Activated T-helper 2 cell treated with anti-CD3 and anti-CD28 coated beads, Interferon-gamma antibody, Interleukin-2, Interleukin-4, amounts not matched to agents 10 μg/mL and 5 μg/mL and 100 μg/mL, durations not matched to agents 14 hours and 24 hours and 36 hours (primary cell): ENCODE measurements around the gene SBF1. TPM values are rescaled to one million over a fixed set of nuclear protein-coding genes. Genes with fewer than 3 reads are reported as not detected.

ENCODE experiments used
- DNase-seq: peaks from one replicate; pipeline ENCODE4 v3.0.0; 2021; ENCODE audit warnings: low spot score
- H3K27ac Mint-ChIP-seq: one replicate; pipeline ENCODE4 v1.8.0; 2021; ENCODE audit warnings: mixed read lengths
- H3K27me3 Mint-ChIP-seq: one replicate; pipeline ENCODE4 v1.8.0; 2021; ENCODE audit warnings: low read depth, mixed read lengths
- H3K36me3 Mint-ChIP-seq: one replicate; pipeline ENCODE4 v1.8.0; 2021; ENCODE audit warnings: low read depth, mixed read lengths
- H3K4me1 Mint-ChIP-seq: one replicate; pipeline ENCODE4 v1.8.0; 2021; ENCODE audit warnings: low read depth, mixed read lengths
- H3K4me3 Mint-ChIP-seq: one replicate; pipeline ENCODE4 v1.8.0; 2021; ENCODE audit warnings: low read depth, mild to moderate bottlenecking, moderate library complexity, mixed read lengths
- H3K9me3 Mint-ChIP-seq: one replicate; pipeline ENCODE4 v1.8.0; 2021; ENCODE audit warnings: mixed read lengths
- intact Hi-C: fragments of 100-400 bp; cut with micrococcal nuclease; formaldehyde crosslinking; loops from one replicate; pipeline ENCODE4 v1.15.1; 2023
- total RNA-seq: library from RNA; stranded (reverse); gene quantifications from 2 replicates; pipeline ENCODE4 v1.2.3, GENCODE V29; 2022

SBF1 gene
- total RNA-seq, 1 donor from 2014 or later, result 106 TPM

DNA sequence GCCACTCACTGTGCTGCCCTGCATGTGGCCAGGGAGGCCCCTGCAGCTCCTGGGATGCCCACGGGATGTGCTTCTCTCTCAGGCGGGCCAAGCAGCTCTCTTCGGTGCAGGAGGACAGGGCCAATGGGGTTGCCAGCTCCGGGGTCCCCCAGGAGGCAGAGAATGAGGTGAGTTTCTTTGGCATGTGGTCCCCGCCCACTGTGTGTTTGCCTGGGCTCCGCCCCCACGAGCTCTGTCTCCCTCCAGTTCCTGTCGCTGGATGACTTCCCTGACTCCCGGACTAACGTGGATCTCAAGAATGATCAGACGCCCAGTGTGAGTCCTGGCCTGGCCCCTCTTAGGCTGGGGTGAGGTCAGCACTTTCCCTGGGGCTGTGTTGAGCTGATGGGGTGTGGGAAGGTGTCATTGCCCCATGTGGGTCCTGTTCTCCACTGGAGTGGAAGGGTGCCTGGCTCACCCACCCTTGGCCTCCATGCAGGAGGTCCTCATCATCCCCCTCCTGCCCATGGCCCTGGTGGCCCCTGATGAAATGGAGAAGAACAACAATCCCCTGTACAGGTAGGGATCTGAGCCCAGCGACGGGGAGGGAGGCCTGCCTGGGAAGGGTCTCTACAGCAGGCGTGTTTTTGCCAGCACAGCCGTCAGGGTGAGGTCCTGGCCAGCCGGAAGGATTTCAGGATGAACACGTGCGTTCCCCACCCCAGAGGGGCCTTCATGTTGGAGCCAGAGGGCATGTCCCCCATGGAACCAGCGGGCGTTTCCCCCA lies 42.8 kb upstream of the SBF1 start:
- Mint-ChIP-seq H3K36me3 (peaks cover 53% of the 10 kb centered on the region), H3K9me3 (no peaks in the 10 kb centered on the region), H3K27ac (no peak overlapping the region), H3K4me3 (no peak overlapping the region), H3K27me3 (no peaks in the 10 kb centered on the region), H3K4me1 (peaks cover 5% of the 10 kb centered on the region)
- no peak for DNase-seq
- intact Hi-C loops, result no loop called here

DNA sequence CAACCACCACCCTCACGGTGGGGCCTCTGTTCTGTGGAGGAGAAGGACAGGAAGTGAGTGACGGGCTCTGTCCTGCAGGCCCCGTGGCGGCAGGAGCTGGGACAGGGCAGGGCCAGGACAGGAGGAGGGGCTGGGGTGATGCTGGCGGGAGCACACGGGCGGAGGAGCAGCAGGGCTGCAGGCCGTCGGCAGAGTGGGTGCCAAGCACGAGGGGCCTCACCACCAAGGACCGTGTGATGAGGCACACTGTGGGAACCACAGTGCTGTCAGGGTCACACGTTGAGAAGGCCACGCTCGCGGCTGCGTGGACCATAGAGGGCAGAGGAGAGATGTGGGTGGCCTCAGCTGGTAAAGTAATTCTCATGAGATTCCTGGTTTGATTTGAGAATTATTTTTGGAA lies 42.1 kb upstream of the SBF1 start:
- intact Hi-C loops, result no loop called here
- H3K4me3 Mint-ChIP-seq, result no peak overlapping the region

DNA sequence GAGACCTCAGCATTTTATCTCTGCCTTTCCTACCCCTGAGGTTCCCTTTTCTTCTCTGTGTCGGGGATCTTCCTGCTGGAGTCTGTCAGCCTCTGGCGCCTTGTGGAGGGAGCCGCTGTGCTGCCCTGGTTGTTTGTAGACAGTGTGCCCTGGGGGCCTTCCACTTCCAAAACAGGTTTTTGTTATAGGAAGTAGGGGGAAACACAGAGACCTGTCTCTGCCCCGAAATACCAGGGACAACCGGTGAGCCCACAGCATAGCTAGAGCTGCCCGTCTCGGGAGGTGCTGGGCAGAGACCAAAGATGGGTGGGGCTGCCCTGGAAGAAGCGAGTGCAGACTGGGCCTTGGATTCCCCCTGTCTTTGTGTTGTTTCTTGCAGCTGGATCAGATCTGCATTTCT lies 41.2 kb upstream of the SBF1 start:
- no peaks in the 10 kb centered on the region for H3K27me3 Mint-ChIP-seq
- peaks cover 11% of the 10 kb centered on the region for H3K4me1 Mint-ChIP-seq
- intact Hi-C loops, result no loop called here
- H3K27ac Mint-ChIP-seq, result no peak overlapping the region
- no peaks in the 10 kb centered on the region for H3K9me3 Mint-ChIP-seq
- H3K4me3 Mint-ChIP-seq, result no peak overlapping the region
- peaks cover 57% of the 10 kb centered on the region for H3K36me3 Mint-ChIP-seq
- DNase-seq, result no peak

More for the DNA sequence above, 42.1 kb upstream of the SBF1 start:
- peaks cover 11% of the 10 kb centered on the region for H3K4me1 Mint-ChIP-seq
- H3K36me3 Mint-ChIP-seq, result peaks cover 59% of the 10 kb centered on the region
- H3K27me3 Mint-ChIP-seq, result no peaks in the 10 kb centered on the region
- H3K9me3 Mint-ChIP-seq, result no peaks in the 10 kb centered on the region
- no peak for DNase-seq
- no peak overlapping the region for H3K27ac Mint-ChIP-seq

DNA sequence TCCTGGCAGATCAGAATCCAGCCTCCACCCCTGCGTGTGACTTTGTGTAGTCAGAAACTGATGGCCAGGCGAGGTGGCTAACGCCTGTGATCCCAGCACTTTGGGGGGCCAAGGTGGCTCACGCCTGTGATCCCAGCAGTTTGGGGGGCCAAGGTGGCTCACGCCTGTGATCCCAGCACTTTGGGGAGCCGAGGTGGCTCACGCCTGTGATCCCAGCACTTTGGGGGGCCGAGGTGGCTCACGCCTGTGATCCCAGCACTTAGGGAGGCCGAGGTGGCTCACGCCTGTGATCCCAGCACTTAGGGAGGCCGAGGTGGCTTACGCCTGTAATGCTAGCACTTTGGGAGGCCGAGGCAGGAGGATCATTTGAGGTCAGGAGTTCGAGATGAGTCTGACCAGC lies 38.3 kb upstream of the SBF1 start:
- intact Hi-C loops, result no loop called here

DNA sequence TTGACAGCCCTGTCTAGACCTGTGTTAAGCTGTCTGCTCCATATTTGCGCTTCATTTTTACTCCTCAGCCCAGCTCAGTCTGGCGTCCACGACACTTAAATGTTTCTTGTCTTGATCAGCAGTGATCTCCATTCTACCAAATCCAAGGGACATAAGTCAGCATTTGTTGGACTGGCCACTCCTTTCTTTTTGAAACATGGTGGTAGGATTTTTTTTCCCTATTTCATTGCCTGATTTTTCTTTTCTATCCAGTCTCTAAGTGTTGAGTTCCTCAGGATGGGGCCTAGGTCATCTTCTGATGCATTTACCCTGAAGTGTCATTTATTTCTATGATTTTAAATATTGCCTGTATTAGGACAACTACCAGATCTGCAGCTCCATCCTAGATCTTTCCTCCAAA lies 34.1 kb upstream of the SBF1 start:
- Mint-ChIP-seq H3K4me3 (peak overlapping the region; percentile 92), H3K27ac (peak overlapping the region; percentile 91), H3K36me3 (peaks cover 18% of the 10 kb centered on the region), H3K27me3 (no peaks in the 10 kb centered on the region), H3K9me3 (no peaks in the 10 kb centered on the region), H3K4me1 (peaks cover 16% of the 10 kb centered on the region)
- no peak for DNase-seq
- intact Hi-C loops, result loop anchor here (1.0 to 2.0 kb wide), 2 partner anchors 16 to 74 kb away; partner anchors contain the start of genes CHKB and SCO2

More for the DNA sequence above, 38.3 kb upstream of the SBF1 start:
- H3K4me1 Mint-ChIP-seq, result peaks cover 21% of the 10 kb centered on the region
- H3K36me3 Mint-ChIP-seq, result peaks cover 43% of the 10 kb centered on the region
- H3K27me3 Mint-ChIP-seq, result no peaks in the 10 kb centered on the region
- no peak for DNase-seq
- no peak overlapping the region for H3K27ac Mint-ChIP-seq
- no peak overlapping the region for H3K4me3 Mint-ChIP-seq
- H3K9me3 Mint-ChIP-seq, result no peaks in the 10 kb centered on the region

DNA sequence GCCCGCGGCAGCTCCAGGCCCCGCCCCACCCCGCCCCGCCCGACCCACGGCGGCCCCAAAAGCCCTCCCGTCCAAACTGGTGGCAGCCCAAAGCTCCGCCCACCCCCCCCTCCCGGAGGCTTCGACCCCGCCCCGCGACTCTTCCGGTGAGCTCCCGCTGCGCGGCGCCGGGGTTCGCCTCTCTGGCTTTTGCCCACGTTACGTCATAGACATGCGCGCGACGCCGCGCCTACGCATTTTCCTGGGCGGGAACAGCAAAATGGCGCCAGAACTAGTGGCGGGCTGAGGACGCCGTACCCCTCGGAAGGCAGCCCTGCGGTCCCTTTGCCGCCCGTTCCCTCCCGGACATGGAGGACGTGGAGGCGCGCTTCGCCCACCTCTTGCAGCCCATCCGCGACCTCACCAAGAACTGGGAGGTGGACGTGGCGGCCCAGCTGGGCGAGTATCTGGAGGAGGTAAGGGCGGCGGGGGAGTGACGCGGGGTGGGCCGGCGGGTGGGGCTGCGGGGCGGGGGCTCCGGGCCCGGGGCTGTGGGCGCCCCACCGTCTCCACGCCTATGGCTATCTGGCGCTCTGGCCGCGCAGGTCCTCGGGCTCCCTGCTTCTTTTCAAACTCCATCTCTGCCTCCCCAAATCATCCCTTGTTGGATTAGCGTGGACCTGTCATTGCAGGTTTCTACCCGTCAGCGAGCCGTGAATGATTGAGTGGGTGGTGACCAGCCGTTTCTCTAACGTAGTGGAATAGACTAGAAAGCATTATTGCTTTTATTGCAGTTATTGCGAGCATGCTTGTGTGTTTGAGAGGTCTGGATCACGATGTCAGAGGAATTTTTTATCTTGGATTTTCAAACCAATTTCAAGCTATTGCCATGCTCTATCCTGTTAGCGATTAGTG lies 33.4 kb upstream of the SBF1 start, which contains the start of gene NCAPH2:
Gene NCAPH2, plus strand, starts transcription at position 234 of the 894 bp plus-strand sequence. Its CDS starts 114 bp downstream, at position 348.
- Mint-ChIP-seq H3K4me3 (peak within 1 kb of the TSS; percentile 96), H3K9me3 (no peaks in the 10 kb centered on the region), H3K4me1 (peaks cover 16% of the 10 kb centered on the region), H3K36me3 (peaks cover 18% of the 10 kb centered on the region), H3K27ac (peak within 1 kb of the TSS; percentile 94), H3K27me3 (no peaks in the 10 kb centered on the region)
- peak; percentile 96 for DNase-seq
- intact Hi-C loops, result loop anchor here (1.0 to 2.0 kb wide), 2 partner anchors 17 to 75 kb away; partner anchors contain the start of genes CHKB and SCO2

DNA sequence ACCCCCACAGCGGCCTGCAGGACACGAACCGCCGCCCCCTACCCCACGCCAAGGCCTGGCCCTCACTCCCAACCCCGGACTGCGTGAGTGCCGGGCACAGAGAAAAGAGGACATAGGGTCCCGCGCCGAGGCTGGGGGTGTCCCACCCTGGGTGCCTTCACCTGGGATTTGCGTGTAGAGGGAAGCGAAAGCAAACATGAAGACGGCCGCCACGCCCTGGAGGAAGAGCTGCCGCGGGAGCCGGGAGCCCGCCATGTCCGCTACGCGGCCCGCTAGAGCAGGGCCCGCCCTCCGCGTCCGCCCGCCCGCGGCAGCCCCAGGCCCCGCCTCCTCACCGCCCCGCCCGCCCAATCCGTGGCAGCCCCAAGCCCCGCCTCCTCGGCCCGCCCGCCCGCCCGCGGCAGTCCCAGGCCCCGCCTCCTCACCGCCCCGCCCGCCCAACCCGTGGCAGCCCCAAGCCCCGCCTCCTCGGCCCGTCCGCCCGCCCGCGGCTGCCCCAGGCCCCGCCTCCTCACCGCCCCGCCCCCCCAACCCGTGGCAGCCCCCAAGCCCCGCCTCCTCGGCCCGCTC lies 32.7 kb upstream of the SBF1 start, which contains the start of gene LMF2:
Gene LMF2, minus strand, starts transcription at position 282 of the 570 bp plus-strand sequence. Its CDS starts 27 bp downstream, at position 255.
- H3K4me1 Mint-ChIP-seq, result peaks cover 15% of the 10 kb centered on the region
- no peaks in the 10 kb centered on the region for H3K27me3 Mint-ChIP-seq
- DNase-seq, result peak; percentile 90
- H3K4me3 Mint-ChIP-seq, result peak within 1 kb of the TSS; percentile 96
- no peaks in the 10 kb centered on the region for H3K9me3 Mint-ChIP-seq
- H3K36me3 Mint-ChIP-seq, result peaks cover 15% of the 10 kb centered on the region
- peak within 1 kb of the TSS; percentile 94 for H3K27ac Mint-ChIP-seq
- intact Hi-C loops, result no loop called here

DNA sequence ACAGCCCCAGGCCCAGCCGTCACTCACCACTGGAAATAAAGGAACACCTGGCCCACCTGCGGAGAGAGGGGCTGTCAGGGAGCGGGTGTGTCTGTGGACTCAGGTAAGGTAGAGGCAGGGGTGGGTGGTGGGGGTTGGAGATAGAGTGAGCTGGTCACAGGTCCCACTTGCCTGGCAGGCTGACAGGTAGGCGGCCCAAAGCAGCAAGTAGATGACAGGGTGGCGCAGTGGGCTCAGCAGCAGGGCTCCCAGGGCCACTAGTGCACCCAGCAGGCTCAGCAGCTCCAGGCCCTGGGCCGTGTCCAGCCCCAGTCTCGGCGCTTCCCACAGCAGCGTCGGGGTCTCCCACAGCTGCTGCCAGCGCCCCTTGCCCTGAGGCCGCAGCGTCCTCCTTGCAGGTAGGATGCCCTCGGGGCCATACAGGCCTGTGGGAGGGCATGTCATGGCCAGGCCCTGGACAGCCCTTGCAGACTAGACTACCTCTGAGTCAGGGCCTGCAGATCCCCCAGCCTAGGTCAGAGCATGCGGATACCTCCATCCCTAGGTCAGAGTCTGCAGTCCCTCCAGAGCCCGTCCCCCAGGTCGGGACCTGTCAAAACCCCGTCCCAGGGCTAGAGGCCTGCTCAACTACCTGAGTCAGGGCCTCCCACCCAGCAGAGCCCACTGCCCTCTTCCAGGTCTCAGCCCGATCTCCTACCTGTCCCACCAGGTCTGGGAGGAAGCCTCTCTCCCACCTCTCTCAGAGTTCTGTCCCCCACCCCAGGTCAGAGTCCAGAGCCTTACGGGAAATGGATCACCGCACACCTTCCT lies 32.0 kb upstream of the SBF1 start:
- H3K4me3 Mint-ChIP-seq, result peak overlapping the region; percentile 96
- H3K9me3 Mint-ChIP-seq, result no peaks in the 10 kb centered on the region
- H3K4me1 Mint-ChIP-seq, result peaks cover 10% of the 10 kb centered on the region
- peak overlapping the region; percentile 79 for H3K27ac Mint-ChIP-seq
- intact Hi-C loops, result no loop called here
- H3K27me3 Mint-ChIP-seq, result no peaks in the 10 kb centered on the region
- H3K36me3 Mint-ChIP-seq, result peaks cover 8% of the 10 kb centered on the region
- DNase-seq, result no peak

DNA sequence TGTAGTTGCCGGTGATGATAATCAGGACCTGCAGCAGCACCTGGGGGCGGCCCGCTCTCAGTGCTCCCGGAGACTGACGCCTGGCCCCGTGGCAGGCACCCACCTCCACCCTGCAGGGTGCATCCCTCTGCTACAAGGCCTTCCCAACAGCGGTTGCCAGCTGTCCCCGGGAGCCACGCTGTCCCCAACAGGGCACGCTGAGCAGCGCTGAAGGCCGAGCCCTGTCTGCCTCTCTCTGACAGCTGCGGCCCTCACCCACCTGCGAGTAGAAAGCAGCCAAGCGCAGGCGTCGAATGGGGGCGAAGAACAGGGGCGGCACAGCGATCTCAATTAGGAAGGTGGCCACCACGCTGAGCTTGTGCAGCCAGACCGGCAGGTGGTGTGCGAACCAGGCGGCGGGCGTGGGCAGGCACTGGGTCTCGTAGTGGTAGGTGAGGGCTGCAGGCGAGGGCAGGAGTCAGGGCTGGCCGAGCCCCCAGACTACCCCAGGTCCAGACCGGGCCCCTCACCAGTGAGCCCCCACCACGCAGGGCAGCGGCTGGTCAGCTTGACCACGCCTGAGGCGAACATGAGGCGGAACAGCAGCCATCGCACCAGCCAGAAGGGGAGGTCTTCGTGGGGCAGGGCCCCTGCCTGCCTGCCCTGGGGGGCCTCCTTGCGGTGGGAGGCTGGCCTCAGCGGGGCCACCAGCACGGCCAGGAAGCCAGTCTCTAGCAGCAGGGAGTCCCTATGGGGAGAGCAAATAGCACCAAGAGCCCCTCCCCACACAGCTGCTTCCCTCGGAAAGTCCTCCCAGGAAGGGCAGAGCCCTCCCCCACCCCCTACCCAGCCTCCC lies 31.2 kb upstream of the SBF1 start:
- Mint-ChIP-seq H3K27me3 (no peaks in the 10 kb centered on the region), H3K4me3 (peak overlapping the region; percentile 96), H3K36me3 (peaks cover 8% of the 10 kb centered on the region), H3K9me3 (no peaks in the 10 kb centered on the region), H3K4me1 (peaks cover 10% of the 10 kb centered on the region), H3K27ac (no peak overlapping the region)
- DNase-seq, result no peak
- intact Hi-C loops, result no loop called here

DNA sequence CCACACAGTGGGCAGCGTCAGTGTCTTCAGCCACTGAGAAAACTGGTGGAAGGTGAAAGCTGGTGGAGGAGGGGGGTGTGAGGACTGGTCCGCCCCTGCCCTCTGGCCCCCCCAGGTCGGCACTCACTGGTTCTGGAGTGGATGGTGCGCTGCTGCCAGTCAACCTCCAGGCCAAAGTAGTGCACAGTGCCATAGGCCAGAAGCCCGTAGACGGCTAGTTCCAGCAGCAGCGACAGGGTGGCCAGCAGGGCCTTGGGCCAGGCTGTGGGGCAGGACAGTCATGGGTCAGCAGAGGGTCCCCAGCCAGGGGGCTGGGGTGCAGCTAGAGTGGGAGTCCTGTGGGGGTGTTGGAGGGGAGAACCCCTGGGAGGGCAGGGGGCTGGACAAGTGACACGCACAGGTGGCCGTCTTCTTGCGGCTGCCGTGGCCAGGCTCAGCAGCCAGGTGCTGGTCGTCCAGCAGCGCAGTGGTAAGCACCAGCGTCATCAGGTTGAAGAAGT lies 30.5 kb upstream of the SBF1 start:
- Mint-ChIP-seq H3K9me3 (no peaks in the 10 kb centered on the region), H3K27me3 (no peaks in the 10 kb centered on the region), H3K4me1 (peaks cover 10% of the 10 kb centered on the region), H3K4me3 (peak overlapping the region; percentile 21), H3K36me3 (peaks cover 8% of the 10 kb centered on the region), H3K27ac (no peak overlapping the region)
- intact Hi-C loops, result no loop called here
- DNase-seq, result no peak
